GM23338 (cell line): ENCODE measurements around the gene MBD2. TPM values are rescaled to one million over a fixed set of nuclear protein-coding genes. Genes with fewer than 3 reads are reported as not detected.

ENCODE experiments used
- ATAC-seq: fragments of 200-7000 bp; cut with Tn5 transposase; 3 replicates; pipeline ENCODE4 v1.9.1; 2020
- DNase-seq: peaks from one replicate; pipeline ENCODE4 v3.0.0-alpha.2; 2015; ENCODE audit warnings: low spot score
- H2AFZ ChIP-seq: fragments of 200-600 bp; sonication (generic); 2 replicates; pipeline ENCODE4 v1.8.0; 2016; ENCODE audit warnings: antibody characterized with exemption, mild to moderate bottlenecking, moderate library complexity
- H3F3A ChIP-seq: fragments of 200-600 bp; sonication (generic); replicated peaks from 2 replicates; pipeline ENCODE4 v1.8.0; 2017; ENCODE audit warnings: antibody characterized with exemption, mixed run types, low read depth
- H3K27ac ChIP-seq: fragments of 200-600 bp; sonication (generic); 2 replicates; pipeline ENCODE4 v1.6.1; 2016; ENCODE audit warnings: low read depth
- H3K27me3 ChIP-seq: fragments of 200-600 bp; sonication (generic); 2 replicates; pipeline ENCODE4 v1.8.0; 2016; ENCODE audit warnings: mild to moderate bottlenecking, mixed run types, moderate library complexity; ENCODE audit not compliant: insufficient read depth
- H3K36me3 ChIP-seq: fragments of 200-600 bp; sonication (generic); 2 replicates; pipeline ENCODE4 v1.8.0; 2016; ENCODE audit warnings: mild to moderate bottlenecking; ENCODE audit not compliant: insufficient read depth
- H3K4me1 ChIP-seq: fragments of 200-600 bp; sonication (generic); 2 replicates; pipeline ENCODE4 v1.8.0; 2016; ENCODE audit warnings: mild to moderate bottlenecking, moderate library complexity; ENCODE audit not compliant: insufficient read depth
- H3K4me2 ChIP-seq: fragments of 200-600 bp; sonication (generic); 2 replicates; pipeline ENCODE4 v1.7.1; 2017; ENCODE audit warnings: mixed run types
- H3K4me3 ChIP-seq: fragments of 200-600 bp; sonication (generic); 2 replicates; pipeline ENCODE4 v1.6.1; 2016; ENCODE audit warnings: mixed run types
- H3K79me2 ChIP-seq: fragments of 200-600 bp; sonication (generic); replicated peaks from 2 replicates; pipeline ENCODE4 v1.8.0; 2017; ENCODE audit warnings: mild to moderate bottlenecking; ENCODE audit not compliant: insufficient read depth
- H3K9me2 ChIP-seq: fragments of 200-600 bp; sonication (generic); 2 replicates; pipeline ENCODE4 v1.8.0; 2017; ENCODE audit not compliant: insufficient read depth
- H4K20me1 ChIP-seq: fragments of 200-600 bp; sonication (generic); replicated peaks from 2 replicates; pipeline ENCODE4 v1.8.0; 2017; ENCODE audit warnings: mild to moderate bottlenecking; ENCODE audit not compliant: insufficient read depth
- H3K27ac Mint-ChIP-seq: 2 replicates; pipeline ENCODE4 v1.8.0; 2020; ENCODE audit warnings: inconsistent platforms, mild to moderate bottlenecking, moderate library complexity, mixed read lengths
- H3K27me3 Mint-ChIP-seq: 3 replicates; pipeline ENCODE4 v1.8.0; 2022; ENCODE audit warnings: low read depth, mild to moderate bottlenecking, moderate library complexity, mixed read lengths, inconsistent platforms; ENCODE audit not compliant: insufficient read depth, poor library complexity
- H3K36me3 Mint-ChIP-seq: 3 replicates; pipeline ENCODE4 v1.8.0; 2021; ENCODE audit warnings: low read depth, mild to moderate bottlenecking, inconsistent platforms, moderate library complexity, mixed read lengths
- H3K4me1 Mint-ChIP-seq: 3 replicates; pipeline ENCODE4 v1.8.0; 2020; ENCODE audit warnings: mild to moderate bottlenecking, inconsistent platforms, mixed read lengths
- H3K4me3 Mint-ChIP-seq: 3 replicates; pipeline ENCODE4 v1.8.0; 2021; ENCODE audit warnings: moderate library complexity, mild to moderate bottlenecking, inconsistent platforms, mixed read lengths
- H3K9me3 Mint-ChIP-seq: 3 replicates; pipeline ENCODE4 v1.8.0; 2020; ENCODE audit warnings: moderate library complexity, mild to moderate bottlenecking, inconsistent platforms, mixed read lengths
- EZH2 ChIP-seq: fragments of 200-600 bp; sonication (generic); IDR thresholded peaks from one replicate; pipeline ENCODE4 v1.8.0; 2017; ENCODE audit warnings: antibody characterized with exemption, mild to moderate bottlenecking, low read depth; ENCODE audit not compliant: unreplicated experiment
- NANOG ChIP-seq: IDR thresholded peaks from 2 replicates; pipeline ENCODE4 v1.6.1; 2016; ENCODE audit warnings: antibody characterized with exemption, borderline replicate concordance
- REST ChIP-seq: IDR thresholded peaks from one replicate; pipeline ENCODE4 v1.6.1; 2018; ENCODE audit warnings: antibody characterized with exemption; ENCODE audit not compliant: unreplicated experiment
- STAT1 ChIP-seq: IDR thresholded peaks from one replicate; pipeline ENCODE4 v1.6.1; 2016; ENCODE audit warnings: antibody characterized with exemption; ENCODE audit not compliant: unreplicated experiment
- ZNF331 ChIP-seq: fragments of 250-450 bp; sonication (Bioruptor Pico); IDR thresholded peaks from 2 replicates; pipeline ENCODE4 v1.5.0; 2020; ENCODE audit warnings: low read depth, mild to moderate bottlenecking, moderate library complexity
- ZNF462 ChIP-seq: fragments of 250-450 bp; sonication (Bioruptor Pico); IDR thresholded peaks from 2 replicates; pipeline ENCODE4 v1.5.0; 2020; ENCODE audit warnings: mild to moderate bottlenecking, moderate library complexity
- polyA plus RNA-seq: library from polyadenylated mRNA; unstranded; fragments of >200 nt; fragmentation: Nextera tagmentation; extraction: Ambion mirVana; gene quantifications from 2 replicates; pipeline ENCODE4 v1.2.1, GENCODE V29; 2016
- total RNA-seq: library from RNA; depleted of rRNA; stranded (reverse); fragments of >200 nt; shearing (Covaris generic); gene quantifications from 2 replicates; pipeline ENCODE4 v1.2.3, GENCODE V29; 2014
- TF ChIP-seq, protein P1 (sequence below): IDR thresholded peaks from 2 replicates; pipeline ENCODE4 v1.6.1; 2016; ENCODE audit warnings: antibody characterized with exemption

The MBD2 gene
- total and polyA plus RNA-seq, 2 experiments from 2014 or later = 11.2 to 39.2 TPM

GRCh38 chr18:54218299-54218698 lies 6.2 kb downstream of the MBD2 start:
- peaks cover 4% of the 10 kb centered on the region; the same call in 2 of the 3 replicates for H3K36me3 Mint-ChIP-seq

More at GRCh38 chr18:54218299-54218698, 6.2 kb downstream of the MBD2 start:
- Mint-ChIP-seq H3K4me3 (no peak overlapping the region), H3K27me3 (peaks cover 2% of the 10 kb centered on the region), H3K27ac (no peak overlapping the region), H3K4me1 (peaks cover 31% of the 10 kb centered on the region), H3K9me3 (no peaks in the 10 kb centered on the region)
- no peak overlapping the region for H3K4me2 ChIP-seq
- TF ChIP-seq REST (no peak), ZNF331 (no peak), NANOG (no peak), EZH2 (no peak), ZNF462 (CRISPR knock-in tag) (no peak), STAT1 (no peak)
- TF ChIP-seq, protein P1, sequence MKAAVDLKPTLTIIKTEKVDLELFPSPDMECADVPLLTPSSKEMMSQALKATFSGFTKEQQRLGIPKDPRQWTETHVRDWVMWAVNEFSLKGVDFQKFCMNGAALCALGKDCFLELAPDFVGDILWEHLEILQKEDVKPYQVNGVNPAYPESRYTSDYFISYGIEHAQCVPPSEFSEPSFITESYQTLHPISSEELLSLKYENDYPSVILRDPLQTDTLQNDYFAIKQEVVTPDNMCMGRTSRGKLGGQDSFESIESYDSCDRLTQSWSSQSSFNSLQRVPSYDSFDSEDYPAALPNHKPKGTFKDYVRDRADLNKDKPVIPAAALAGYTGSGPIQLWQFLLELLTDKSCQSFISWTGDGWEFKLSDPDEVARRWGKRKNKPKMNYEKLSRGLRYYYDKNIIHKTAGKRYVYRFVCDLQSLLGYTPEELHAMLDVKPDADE = no peak
- H4K20me1 ChIP-seq = peaks cover 48% of the 10 kb centered on the region
- no peak overlapping the region for H3K4me3 ChIP-seq
- ATAC-seq (no peak), DNase-seq (no peak)
- no peaks in the 10 kb centered on the region for H3K9me2 ChIP-seq
- no peak overlapping the region for H2AFZ ChIP-seq
- no peaks in the 10 kb centered on the region for H3K27me3 ChIP-seq
- H3K27ac ChIP-seq = no peak overlapping the region
- H3K79me2 ChIP-seq = peaks cover 100% of the 10 kb centered on the region
- peaks cover 37% of the 10 kb centered on the region for H3K4me1 ChIP-seq
- H3K36me3 ChIP-seq = peaks cover 4% of the 10 kb centered on the region; the same call in 1 of the 2 replicates
- H3F3A ChIP-seq = no peaks in the 10 kb centered on the region
